SK-N-MC (cell line): ENCODE data around the gene SLC2A14.

Experiments used
- EZH2 ChIP-seq: fragments of 200-600 bp; sonication (generic); IDR thresholded peaks from one replicate; pipeline ENCODE4 v1.6.1; 2017; ENCODE audit warnings: antibody characterized with exemption
- FOXP2 ChIP-seq: optimal IDR thresholded peaks from 2 replicates; pipeline ENCODE3; 2011; ENCODE audit warnings: mild to moderate bottlenecking, moderate library complexity; ENCODE audit not compliant: insufficient read depth; ENCODE audit errors: extremely low read length, control extremely low read depth
- POLR2AphosphoS5 ChIP-seq: IDR thresholded peaks from 2 replicates; pipeline ENCODE4 v1.6.1; 2012; ENCODE audit warnings: mild to moderate bottlenecking, low read depth, low read length, borderline replicate concordance

- TF ChIP-seq EZH2 (no peak), FOXP2 (no peak), POLR2AphosphoS5 (no peak)
Measured at GRCh38 chr12:7915661-7916403, 43.1 kb upstream of the SLC2A14 start.
